HG02840 (cell line): ENCODE results near the gene F7.
"Not testable (repeated sequence)": the region's sequence is repeated elsewhere in the genome, so short reads cannot be mapped to it uniquely, and the experiment has no call there.

Experiments used
- ATAC-seq: cut with Tn5 transposase; IDR thresholded peaks from one replicate; pipeline ENCODE4 v1.9.1; 2021; ENCODE audit warnings: mild to moderate bottlenecking, moderate library complexity, moderate number of reproducible peaks; ENCODE audit not compliant: unreplicated experiment, low FRiP score

The F7 gene

DNA sequence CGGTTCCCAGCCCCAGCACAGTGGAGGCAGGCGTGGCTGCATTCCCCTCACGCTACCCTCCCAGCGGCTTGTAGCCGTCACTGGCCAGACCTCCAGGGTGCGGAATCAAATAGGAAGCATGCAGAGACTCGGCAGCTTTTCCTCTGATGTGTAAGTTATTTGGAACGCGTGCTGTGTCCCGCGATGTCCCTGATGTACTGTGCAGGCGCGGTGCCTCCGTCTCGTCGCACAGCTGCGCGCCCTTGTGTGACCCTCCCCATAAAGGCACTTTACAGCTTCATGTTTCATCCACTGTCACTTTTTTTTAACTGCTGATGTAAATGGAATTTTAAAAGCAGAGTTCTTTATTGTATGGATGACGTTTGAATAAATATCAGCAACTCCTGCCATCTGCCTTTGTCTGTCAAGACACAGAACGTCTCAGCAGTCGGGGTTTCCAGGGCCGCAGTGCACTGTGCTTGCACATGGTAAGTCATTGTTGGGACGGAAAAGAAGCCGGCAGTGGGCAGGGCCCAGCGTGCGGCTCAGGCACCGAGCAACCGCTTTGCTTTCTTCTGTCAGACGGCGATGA lies 7.3 kb upstream of the F7 start:
- ATAC-seq: no peak

DNA sequence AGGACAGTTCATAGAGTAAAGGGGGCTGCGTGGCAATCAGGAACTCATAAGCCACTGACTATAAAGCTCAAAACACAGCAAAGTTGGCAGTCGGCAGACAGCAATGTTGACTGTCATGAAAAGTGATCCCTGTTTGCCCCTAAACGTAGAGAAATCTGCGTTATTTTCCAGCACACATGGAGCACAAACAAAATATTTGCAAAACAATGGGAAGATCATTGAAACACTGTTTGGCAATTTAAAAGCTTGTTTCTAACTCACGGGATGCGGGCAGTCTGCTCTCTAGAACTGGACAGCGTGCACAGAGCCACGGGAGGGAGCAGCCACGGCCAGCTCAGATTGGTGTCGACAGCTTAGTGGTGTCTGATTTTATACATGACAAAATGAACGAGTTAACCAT lies 6.4 kb upstream of the F7 start:
- no peak for ATAC-seq

DNA sequence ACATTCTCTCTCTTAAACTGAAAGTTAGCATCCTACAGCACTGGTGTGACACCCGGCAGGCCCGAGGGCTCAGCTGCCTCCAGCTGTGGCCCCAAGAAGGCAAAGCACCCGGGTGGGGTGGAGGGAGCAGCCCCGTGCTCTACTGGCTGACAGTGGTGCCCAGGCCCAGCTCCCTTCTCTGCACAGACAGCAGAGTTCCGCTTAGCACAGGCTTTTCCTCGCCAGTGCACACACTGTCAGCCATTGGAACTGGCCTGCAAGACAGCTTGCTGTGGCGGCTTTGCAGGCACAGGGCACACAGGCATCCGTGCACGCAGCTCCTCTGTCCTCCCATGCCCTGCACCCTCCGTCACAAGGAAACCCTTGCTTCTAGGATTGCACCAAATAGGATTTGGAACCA lies 3.3 kb upstream of the F7 start:
- ATAC-seq: not testable (repeated sequence)

DNA sequence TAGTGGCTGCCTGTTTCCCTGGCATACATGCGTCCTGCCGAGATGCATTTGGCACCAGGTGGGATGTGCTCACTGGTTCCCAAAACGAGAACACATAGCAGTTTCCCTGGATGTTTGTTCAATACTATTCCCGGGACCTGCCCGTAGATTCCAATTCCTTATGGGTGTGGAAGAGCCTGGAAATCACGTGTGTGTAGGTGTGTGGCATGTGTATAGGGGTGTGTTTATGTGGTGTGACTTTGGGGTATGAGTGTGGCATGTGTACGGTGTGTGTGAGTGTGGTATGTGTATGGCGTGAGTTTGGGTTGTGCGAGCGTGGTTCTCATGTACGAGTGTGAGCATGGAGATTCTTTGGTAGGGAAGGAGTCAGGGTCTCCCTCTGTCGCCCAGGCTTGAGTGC lies 2.9 kb upstream of the F7 start:
- no peak for ATAC-seq

DNA sequence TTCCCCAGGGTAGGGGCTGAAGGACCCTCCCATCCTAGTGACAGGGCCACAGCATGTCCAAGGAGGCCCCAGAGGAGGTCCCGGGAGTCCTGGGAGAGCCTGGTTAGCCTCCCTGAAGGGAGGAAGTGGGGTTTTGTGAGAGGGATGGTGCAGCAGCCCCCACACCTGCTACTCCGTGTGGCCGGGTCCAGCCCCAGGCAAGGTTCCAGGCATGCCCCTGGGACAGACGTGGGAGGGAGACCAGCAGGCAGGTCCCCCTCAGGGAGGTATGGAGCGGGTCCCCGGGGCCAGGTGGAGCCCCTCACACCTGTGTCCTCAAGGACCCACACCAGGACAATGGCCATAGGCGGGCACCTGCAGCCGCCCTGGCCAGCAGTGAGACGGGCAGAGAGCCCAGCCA lies 1.9 kb upstream of the F7 start:
- no peak for ATAC-seq

DNA sequence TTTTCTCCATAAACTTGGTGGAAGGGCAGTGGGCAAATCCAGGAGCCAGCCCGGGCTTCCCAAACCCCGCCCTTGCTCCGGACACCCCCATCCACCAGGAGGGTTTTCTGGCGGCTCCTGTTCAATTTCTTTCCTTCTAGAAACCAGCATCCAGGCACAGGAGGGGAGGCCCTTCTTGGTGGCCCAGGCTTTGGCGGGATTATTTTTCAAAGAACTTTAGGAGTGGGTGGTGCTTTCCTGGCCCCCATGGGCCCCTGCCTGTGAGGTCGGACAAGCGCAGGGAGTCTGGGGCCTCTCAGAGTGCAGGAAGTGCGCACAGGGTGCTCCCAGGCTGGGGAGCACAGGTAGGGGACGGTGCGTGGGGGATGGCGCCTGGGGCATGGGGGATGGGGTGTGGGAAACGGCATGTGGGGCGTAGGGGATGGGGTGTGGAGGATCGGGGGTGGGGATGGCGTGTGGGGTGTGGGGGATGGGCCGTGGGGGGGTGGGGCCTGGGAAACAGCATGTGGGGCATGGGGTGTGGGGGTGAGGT lies 396 bp downstream of the F7 start:
- no peak for ATAC-seq

DNA sequence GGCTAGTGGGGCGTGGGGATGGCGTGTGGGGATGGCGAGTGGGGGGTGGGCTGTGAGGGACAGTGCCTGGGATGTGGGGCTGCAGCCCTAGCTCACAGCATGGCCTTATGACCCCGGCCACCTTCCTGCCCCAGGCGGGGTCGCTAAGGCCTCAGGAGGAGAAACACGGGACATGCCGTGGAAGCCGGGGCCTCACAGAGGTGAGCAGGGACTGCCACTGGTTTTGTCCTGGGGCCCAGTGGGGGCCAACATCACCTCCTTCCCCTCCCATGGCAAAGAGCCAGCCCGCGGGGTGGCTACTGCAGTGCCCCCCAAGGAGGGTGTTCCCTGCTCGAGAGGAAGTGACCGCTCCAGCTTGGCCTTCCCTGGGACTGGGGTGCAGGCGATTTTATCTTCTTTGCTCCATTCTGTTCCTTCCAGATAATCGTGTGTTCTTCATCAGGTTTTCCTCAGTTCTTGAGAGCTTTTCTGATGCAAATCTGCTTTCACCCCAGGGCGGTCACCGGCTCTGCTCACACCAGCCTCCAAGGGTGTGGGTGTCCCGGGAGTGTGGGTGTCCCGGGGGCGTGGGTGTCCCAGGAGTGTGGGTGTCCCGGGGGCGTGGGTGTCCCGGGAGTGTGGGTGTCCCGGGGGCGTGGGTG lies 1.2 kb downstream of the F7 start:
- ATAC-seq: no peak

DNA sequence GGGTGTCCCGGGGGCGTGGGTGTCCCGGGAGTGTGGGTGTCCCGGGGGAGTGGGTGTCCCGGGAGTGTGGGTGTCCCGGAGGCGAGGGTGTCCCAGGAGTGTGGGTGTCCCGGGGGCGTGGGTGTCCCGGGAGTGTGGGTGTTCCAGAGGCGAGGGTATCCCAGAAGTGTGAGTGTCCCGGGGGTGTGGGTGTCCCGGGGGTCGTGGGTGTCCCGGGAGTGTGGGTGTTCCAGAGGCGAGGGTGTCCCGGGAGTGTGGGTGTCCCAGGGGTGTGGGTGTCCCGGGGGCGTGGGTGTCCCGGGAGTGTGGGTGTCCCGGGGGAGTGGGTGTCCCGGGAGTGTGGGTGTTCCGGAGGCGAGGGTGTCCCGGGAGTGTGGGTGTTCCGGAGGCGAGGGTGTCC lies 2.9 kb downstream of the F7 start:
- ATAC-seq: not testable (repeated sequence)

DNA sequence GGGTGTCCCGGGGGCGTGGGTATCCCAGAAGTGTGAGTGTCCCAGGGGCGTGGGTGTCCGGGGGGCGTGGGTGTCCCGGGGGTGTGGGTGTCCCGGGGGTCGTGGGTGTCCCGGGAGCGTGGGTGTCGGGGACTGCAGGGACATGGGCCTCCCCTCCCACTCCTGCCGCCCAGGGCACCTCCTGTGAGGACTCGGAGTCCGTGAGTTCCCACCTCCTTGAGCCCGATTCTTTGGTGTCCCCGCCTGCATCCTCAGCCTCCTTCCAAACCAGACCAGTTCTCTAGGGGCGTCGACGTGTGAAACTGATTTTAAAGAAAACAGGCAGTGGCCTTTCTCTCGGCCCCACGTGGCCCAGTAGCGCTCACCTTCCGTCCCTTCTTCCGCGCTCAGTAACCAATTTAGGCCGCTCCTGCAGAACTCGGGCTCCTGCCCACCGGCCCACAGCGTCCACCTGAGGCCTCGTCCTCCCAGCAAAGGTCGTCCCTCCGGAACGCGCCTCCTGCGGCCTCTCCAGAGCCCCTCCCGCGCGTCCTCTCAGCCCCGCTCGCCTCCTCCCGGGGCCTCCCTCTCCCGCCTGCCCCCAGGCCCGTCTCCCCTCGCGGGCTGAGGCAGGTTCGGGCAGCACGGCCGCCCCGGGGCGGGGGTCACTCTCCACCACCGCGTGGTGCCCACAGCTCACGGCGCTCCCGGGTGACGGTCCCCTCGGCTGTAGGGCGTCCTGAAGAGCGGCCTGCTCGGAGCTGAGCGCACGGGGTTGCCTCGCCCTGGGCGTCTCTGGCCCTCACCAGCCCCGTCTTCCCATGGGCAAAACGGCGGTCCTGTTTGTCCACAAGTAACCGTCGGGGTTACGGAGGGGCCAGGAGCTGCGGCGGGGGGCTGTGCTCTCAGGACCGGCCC lies 3.8 kb downstream of the F7 start:
- no peak for ATAC-seq

DNA sequence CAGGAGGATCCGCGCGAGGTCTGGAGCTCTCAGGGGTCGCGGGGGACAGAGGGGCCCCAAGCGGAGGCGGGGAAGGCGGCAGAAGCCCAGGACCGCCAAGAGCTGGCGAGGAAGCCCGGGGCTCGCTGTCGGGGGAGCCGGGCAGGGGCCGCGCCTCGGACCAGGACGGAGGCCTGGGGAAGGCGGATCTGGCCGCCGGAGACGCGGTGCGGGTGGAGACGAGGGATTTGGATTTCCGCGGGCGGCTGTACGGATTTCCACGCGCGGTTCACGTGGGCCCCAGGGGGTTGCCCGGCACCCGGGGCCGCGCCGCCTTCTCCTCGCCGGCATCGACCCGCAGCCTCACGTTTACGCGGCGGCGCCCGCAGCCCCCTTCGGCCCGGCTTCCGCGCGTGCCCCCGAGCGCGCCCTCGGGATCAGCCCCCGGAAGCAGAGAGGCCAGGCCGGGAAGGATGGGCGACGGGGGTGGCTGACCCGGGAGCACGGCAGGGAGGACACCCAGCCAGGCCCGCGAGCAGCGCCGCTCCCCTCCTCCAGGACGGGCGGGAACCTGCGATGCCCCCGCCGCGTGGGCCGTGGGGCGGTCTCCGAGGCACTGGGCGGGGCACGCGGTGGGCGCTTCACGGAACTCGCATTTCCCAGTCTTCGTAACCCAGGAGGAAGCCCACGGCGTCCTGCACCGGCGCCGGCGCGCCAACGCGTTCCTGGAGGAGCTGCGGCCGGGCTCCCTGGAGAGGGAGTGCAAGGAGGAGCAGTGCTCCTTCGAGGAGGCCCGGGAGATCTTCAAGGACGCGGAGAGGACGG lies 4.7 kb downstream of the F7 start:
- no peak for ATAC-seq

DNA sequence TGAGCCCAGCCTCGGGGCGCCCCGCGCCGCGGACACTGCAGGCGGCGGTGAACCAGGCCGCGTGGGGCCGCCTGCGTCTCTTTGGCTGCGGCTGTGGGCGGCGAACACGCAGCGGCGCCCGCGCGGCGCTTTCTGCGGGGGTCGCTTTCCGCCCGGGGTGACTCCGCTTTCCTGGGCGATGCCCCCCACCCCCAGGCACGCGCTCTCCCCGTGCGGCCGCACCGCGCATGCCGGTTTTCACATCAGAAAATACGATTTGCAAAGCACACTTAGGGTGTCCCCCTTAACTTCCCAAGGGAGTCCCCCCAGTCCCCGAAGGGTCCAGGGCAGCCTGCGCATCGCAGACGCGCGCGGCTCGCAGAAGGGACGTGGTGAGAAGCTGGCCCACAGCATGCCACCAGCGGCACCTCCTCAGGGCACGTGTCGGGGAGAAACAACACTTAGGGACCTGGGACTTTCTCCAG lies 5.3 kb downstream of the F7 start:
- no peak for ATAC-seq

DNA sequence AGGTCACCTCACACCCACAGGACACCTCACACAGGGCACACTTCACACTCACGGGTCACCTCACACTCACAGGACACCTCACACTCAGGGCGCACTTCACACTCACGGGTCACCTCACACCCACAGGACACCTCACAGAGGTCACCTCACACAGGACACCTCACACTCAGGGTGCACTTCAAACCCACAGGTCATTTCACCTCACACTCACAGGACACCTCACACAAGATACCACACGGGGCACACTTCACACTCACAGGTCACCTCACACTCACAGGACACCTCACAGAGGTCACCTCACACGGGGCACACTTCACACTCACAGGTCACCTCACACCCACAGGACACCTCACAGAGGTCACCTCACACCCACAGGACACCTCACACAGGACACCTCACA lies 6.2 kb downstream of the F7 start:
- not testable (repeated sequence) for ATAC-seq

DNA sequence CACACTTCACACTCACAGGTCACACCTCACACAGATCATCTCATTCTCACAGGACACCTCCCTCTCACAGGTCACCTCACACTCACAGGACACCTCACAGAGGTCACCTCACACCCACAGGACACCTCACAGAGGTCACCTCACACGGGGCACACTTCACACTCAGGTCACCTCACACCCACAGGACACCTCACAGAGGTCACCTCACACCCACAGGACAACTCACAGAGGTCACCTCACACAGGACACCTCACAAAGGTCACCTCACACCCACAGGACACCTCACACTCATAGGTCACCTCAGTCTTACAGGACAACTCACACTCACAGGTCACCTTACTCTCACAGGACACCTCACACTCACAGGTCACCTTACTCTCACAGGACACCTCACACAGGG lies 6.9 kb downstream of the F7 start:
- not testable (repeated sequence) for ATAC-seq

DNA sequence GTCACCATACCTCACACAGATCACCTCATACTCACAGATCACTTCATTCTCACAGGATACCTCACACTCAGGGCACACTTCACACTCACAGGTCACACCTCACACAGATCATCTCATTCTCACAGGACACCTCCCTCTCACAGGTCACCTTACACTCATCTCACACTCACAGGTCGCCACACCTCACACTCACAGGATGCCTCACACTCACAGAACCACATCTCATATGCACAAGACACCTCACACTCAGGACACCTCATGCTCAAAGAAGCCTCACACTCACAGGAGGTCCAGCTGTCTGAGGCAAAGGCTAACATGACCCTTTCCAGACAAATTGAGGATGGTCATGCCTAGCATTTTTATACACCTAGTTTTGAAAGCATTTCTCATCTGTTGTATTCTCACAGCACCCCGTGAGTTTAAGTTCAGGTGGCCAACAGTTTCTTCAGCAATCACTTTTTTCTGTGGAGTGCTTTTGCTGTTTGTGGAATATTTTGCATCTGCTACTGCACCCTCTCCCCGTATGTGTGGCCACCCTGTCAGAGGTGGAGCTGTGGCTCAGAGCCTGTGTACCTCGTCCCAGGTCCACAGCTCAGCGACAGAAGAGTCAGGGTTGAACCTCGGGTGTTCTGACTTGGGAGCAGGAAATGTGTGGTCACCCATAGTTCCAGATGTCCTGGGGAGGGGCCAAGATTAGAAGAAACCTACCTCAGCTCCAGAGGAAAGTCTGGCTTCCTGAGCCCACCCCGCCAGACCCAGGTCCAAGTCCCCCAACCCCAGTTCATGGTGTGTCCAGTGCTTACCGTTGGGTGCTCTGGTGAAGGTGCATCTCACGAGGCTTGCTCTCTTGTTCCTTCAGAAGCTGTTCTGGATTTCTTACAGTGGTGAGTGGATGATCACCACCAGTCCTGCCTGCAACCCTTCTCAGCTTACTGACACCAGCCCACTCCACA lies 7.6 kb downstream of the F7 start:
- ATAC-seq: no peak

DNA sequence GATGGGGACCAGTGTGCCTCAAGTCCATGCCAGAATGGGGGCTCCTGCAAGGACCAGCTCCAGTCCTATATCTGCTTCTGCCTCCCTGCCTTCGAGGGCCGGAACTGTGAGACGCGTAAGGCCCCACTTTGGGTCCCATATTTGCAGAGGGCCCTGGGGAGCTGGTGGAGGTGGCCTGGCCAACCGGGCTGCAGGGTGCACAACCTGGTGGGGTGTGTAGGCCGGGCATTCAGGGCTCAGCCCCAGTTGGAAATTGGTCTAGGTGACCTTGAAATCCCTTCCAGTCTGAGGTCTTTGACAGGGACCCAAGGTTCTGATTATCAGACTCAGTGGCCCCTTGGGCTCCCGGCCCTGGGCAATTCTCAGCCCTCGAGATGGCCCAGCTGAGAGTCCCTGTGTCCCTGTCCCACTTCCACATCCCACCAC lies 8.3 kb downstream of the F7 start:
- no peak for ATAC-seq

DNA sequence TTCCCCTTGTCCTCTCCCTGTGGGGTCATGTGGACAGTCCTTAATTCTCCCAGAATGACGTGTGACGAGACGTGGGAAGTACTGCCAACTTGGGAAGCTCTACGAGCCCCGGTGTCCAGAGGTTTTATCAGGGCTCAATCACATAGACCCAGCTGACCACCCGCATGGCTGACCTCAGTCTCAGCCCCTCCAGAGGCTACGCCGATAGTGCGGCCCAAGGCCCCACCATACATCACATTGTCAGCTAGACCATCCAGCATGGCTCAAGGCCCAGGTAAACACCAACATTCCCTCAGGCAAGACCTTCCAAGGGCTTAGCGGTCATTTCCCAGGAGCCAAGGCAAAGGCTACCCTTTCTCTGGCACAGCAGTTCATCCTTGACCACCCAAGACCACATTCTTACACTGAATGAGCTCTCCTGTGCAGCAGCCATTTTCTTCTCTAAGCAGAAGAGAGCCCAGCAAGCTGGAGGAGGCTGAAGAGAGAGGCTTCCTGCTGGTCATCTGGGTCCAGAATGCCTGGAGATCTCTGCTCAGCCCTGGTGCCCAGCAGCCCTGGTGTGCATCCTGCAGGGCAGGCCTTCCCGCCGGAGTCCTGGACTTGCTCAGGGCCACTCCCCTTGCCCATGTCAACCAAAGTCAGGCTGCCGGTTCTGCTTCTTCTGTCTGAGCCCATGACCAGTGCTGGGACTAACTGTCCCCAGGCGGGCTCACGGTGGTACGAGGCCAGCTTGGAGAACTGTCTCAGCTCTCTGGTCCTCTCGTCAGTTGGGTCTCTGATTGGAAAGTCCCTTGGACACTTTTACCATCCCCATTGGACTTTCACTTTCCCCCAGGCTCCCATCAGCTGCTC lies 9.1 kb downstream of the F7 start:
- ATAC-seq: no peak

DNA sequence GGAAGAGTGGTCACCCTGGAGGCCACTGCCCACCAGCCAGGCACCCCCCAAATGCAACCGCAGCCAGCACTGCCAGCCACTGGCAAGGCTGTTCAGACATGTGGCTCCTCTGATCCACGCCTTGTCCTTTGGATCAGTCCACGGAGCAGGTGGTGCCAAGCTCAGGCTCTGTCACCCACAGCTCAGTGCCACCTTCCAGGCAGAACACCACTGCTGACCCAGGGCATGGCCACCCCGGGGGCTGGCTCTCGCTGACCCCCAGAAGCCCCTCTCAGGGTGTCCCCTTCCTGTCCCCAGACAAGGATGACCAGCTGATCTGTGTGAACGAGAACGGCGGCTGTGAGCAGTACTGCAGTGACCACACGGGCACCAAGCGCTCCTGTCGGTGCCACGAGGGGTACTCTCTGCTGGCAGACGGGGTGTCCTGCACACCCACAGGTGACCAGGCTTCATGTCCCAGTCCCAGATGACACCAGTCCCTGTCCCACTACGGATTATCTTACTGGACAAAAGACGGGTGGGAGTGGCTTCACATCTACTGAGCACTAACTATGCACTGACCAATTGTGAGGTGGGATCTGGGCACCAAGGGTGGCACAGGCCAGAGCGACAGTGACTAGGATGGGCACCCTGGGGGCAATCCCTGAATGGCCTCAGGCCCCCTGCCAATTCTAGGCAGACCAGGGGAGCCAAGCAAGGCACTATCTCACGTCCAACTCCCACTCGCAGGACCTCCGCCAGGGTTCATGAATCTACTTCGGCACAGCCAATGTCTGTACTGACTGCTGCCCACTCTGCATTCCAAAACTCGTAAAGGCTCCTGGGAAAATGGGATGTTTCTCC lies 10.0 kb downstream of the F7 start:
- no peak for ATAC-seq
